ENCODE results near the gene DCLK2.

DNA sequence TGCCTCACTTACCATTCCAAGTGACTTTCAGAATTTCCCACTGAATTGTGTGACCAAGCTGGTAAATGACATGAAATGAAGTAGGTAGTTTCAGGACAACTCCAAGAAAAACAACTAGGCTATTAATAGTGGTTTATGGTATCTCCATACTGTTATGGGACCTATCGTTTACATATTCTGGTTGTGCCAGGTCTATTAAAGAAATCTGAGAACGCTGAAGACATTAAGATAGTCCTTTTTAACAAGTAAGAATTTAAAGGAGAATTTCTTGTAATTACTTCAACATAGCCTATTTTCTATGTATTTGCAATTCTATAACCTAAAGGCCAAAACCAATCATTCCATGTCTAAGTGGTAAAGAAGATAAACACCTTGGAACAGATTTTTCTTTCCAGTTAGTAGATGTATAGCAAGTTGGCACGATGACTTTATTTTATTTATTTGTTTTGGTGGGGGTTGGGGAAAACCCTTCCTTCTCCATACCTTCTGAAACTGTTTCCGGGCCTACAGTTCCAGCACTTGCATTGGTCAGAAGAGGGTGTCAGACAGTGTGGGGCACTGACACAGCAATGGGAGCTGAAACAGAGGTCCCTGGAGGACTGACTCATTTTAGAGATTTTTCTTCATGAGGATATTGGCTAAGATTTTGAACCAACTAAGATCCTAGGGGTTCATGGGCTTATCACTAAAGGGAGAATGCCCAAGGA is 7.6 kb upstream of the DCLK2 start:
- TF ChIP-seq, protein P1, sequence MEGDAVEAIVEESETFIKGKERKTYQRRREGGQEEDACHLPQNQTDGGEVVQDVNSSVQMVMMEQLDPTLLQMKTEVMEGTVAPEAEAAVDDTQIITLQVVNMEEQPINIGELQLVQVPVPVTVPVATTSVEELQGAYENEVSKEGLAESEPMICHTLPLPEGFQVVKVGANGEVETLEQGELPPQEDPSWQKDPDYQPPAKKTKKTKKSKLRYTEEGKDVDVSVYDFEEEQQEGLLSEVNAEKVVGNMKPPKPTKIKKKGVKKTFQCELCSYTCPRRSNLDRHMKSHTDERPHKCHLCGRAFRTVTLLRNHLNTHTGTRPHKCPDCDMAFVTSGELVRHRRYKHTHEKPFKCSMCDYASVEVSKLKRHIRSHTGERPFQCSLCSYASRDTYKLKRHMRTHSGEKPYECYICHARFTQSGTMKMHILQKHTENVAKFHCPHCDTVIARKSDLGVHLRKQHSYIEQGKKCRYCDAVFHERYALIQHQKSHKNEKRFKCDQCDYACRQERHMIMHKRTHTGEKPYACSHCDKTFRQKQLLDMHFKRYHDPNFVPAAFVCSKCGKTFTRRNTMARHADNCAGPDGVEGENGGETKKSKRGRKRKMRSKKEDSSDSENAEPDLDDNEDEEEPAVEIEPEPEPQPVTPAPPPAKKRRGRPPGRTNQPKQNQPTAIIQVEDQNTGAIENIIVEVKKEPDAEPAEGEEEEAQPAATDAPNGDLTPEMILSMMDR (IDR thresholded peaks at IDR 0.05; ENCODE audit: low read depth, low read length) = no peak
- TF ChIP-seq POLR2A (IDR thresholded peaks at IDR 0.05; ENCODE audit: extremely low read depth, insufficient read length) = no peak
